Kidney (tissue), 14 donors: ENCODE data around the gene RAP2B. TPM values are rescaled to one million over a fixed set of nuclear protein-coding genes. Genes with fewer than 3 reads are reported as not detected.
A peak's percentile ranks its signal among the peaks of the same experiment; 100 is the strongest.
"Not testable (repeated sequence)": the region's sequence is repeated elsewhere in the genome, so short reads cannot be mapped to it uniquely, and the experiment has no call there.

Source experiments
- DNase-seq, 5 donors: peaks; one replicate each; pipeline ENCODE4 v3.0.0-alpha.2; 2013 to 2020
- FAIRE-seq: peaks from 2 replicates; lab custom pipeline; 2012; peaks lifted over from hg19 to GRCh38; lab: Jason Lieb, UNC
- H3K27ac ChIP-seq, 2 donors: one replicate each; pipeline ENCODE4 v1.7.0; 2013; ENCODE audit warnings: low read depth in 2 of 2, low read length in 2 of 2, inconsistent platforms in 1 of 2
- H3K27me3 ChIP-seq: one replicate; pipeline ENCODE4 v1.7.1; 2013; ENCODE audit warnings: low read length, inconsistent platforms; ENCODE audit not compliant: control insufficient read depth, insufficient read depth
- H3K36me3 ChIP-seq, 3 donors: one replicate each; pipeline versions ENCODE4 v1.7.0 to v1.7.1; 2013; ENCODE audit warnings: low read length in 3 of 3, control low read depth in 1 of 3, inconsistent platforms in 1 of 3; ENCODE audit not compliant: insufficient read depth in 3 of 3, control insufficient read depth in 2 of 3
- H3K4me1 ChIP-seq, 3 donors: one replicate each; pipeline versions ENCODE4 v1.7.0 to v1.7.1; 2013; ENCODE audit warnings: low read length in 3 of 3, inconsistent platforms in 1 of 3, low read depth in 1 of 3; ENCODE audit not compliant: control insufficient read depth in 2 of 3, insufficient read depth in 2 of 3
- H3K4me3 ChIP-seq, 3 donors: one replicate each; pipeline versions ENCODE4 v1.7.0 to v1.8.1; 2013; ENCODE audit warnings: low read length in 3 of 3, control low read depth in 1 of 3, inconsistent platforms in 1 of 3
- H3K9ac ChIP-seq, 3 donors: one replicate each; pipeline versions ENCODE4 v1.7.0 to v1.7.1; 2013; ENCODE audit warnings: low read length in 3 of 3, control low read depth in 1 of 3, inconsistent platforms in 1 of 3
- H3K9me3 ChIP-seq, 3 donors: one replicate each; pipeline versions ENCODE4 v1.7.0 to v1.7.1; 2013; ENCODE audit warnings: low read length in 3 of 3, control low read depth in 1 of 3, inconsistent platforms in 1 of 3; ENCODE audit not compliant: control insufficient read depth in 2 of 3, insufficient read depth in 1 of 3
- CTCF ChIP-seq: IDR thresholded peaks from 3 replicates; pipeline ENCODE4 v1.5.1; 2012; ENCODE audit warnings: mild to moderate bottlenecking, moderate library complexity, borderline replicate concordance; ENCODE audit not compliant: insufficient read depth; ENCODE audit errors: extremely low read depth
- intact Hi-C: fragments of 100-400 bp; cut with DNase I; formaldehyde crosslinking; loops from one replicate; pipeline ENCODE4 v1.11.1; 2022
- polyA plus RNA-seq: library from polyadenylated mRNA; stranded (reverse); fragments of 350-450 nt; fragmentation: Illumina TruSeq; extraction: RNeasy Lipid Tissue Mini Kit (QIAGEN cat#74804); gene quantifications from one replicate; pipeline ENCODE4 v1.2.3, GENCODE V29; 2014; ENCODE audit warnings: low read depth, low replicate concordance; ENCODE audit not compliant: insufficient read depth
- total RNA-seq: library from RNA; stranded (reverse); fragmentation: NEBNext Ultra II Directional; extraction: Animal tissue kit (Norgen Biotek cat#: 25700); gene quantifications from one replicate; pipeline ENCODE4 v1.2.1, GENCODE V29; 2021
- donor health status: control.
- donor health status: control.
- donor health status: control.
- donor health status: control.
- donor health status: control.
- donor health status: DM: yes; HTN: yes; CAD: no.
- donor health status: Normal renal cell carcinoma (clear cell type).

The RAP2B gene
- total and polyA plus RNA-seq, 2 donors from 2014 or later, result 2.8 to 17.8 TPM

GRCh38 chr3:153150991-153151390 lies 11.0 kb upstream of the RAP2B start:
- FAIRE-seq (no peak), DNase-seq (no peak)
- no peak overlapping the region for H3K4me3 ChIP-seq
- H3K9ac ChIP-seq, result no peak overlapping the region
- H3K36me3 ChIP-seq, result no peaks in the 10 kb centered on the region
- intact Hi-C loops, result no loop called here
- TF ChIP-seq CTCF, result no peak
- no peaks in the 10 kb centered on the region for H3K4me1 ChIP-seq
- no peaks in the 10 kb centered on the region for H3K9me3 ChIP-seq
- H3K27ac ChIP-seq, result no peak overlapping the region
- no peaks in the 10 kb centered on the region for H3K27me3 ChIP-seq

GRCh38 chr3:153155786-153156185 lies 6.2 kb upstream of the RAP2B start:
- H3K27me3 ChIP-seq, H3K36me3 ChIP-seq, H3K9me3 ChIP-seq, H3K27ac ChIP-seq, H3K4me3 ChIP-seq, FAIRE-seq, intact Hi-C loops, H3K4me1 ChIP-seq, H3K9ac ChIP-seq, DNase-seq: not testable (repeated sequence)

GRCh38 chr3:153158189-153158588 lies 3.8 kb upstream of the RAP2B start:
- FAIRE-seq (no peak), DNase-seq (no peak)
- no peak overlapping the region for H3K4me3 ChIP-seq
- H3K27me3 ChIP-seq, result no peaks in the 10 kb centered on the region
- no peak overlapping the region for H3K27ac ChIP-seq
- TF ChIP-seq CTCF, result no peak
- H3K36me3 ChIP-seq, result no peaks in the 10 kb centered on the region
- intact Hi-C loops, result no loop called here
- H3K9me3 ChIP-seq, result no peaks in the 10 kb centered on the region
- peaks cover 0 to 4% (median 0%) of the 10 kb centered on the region in 3 donors for H3K4me1 ChIP-seq
- H3K9ac ChIP-seq, result no peak overlapping the region

- intact Hi-C loops, result no loop called here
- H3K9ac ChIP-seq, result no peak overlapping the region
- no peaks in the 10 kb centered on the region for H3K36me3 ChIP-seq
- FAIRE-seq, result no peak
- no peaks in the 10 kb centered on the region for H3K27me3 ChIP-seq
- no peaks in the 10 kb centered on the region for H3K9me3 ChIP-seq
- no peak overlapping the region for H3K27ac ChIP-seq
- no peak for TF ChIP-seq CTCF
- H3K4me1 ChIP-seq, result peaks cover 0 to 4% (median 0%) of the 10 kb centered on the region in 3 donors
- H3K4me3 ChIP-seq, result no peak overlapping the region
- DNase-seq, result peak in 1 of 5 donors; percentile 4
Observed at GRCh38 chr3:153158961-153159735, 2.9 kb upstream of the RAP2B start.
